ENCODE results near the gene LMX1A. TPM values are rescaled to one million over a fixed set of nuclear protein-coding genes. Genes with fewer than 3 reads are reported as not detected.

The LMX1A gene
- total RNA-seq, 4 donors from 2014 or later: 0.13 to 1.1 (median 0.51) TPM

- no peak overlapping the region for H3K27ac ChIP-seq
- TF ChIP-seq POLR2AphosphoS5 (IDR thresholded peaks at IDR 0.05) (no peak), EP300 (IDR thresholded peaks at IDR 0.05) (no peak), POLR2A (IDR thresholded peaks at IDR 0.05) (no peak)
- TF ChIP-seq, protein P1, sequence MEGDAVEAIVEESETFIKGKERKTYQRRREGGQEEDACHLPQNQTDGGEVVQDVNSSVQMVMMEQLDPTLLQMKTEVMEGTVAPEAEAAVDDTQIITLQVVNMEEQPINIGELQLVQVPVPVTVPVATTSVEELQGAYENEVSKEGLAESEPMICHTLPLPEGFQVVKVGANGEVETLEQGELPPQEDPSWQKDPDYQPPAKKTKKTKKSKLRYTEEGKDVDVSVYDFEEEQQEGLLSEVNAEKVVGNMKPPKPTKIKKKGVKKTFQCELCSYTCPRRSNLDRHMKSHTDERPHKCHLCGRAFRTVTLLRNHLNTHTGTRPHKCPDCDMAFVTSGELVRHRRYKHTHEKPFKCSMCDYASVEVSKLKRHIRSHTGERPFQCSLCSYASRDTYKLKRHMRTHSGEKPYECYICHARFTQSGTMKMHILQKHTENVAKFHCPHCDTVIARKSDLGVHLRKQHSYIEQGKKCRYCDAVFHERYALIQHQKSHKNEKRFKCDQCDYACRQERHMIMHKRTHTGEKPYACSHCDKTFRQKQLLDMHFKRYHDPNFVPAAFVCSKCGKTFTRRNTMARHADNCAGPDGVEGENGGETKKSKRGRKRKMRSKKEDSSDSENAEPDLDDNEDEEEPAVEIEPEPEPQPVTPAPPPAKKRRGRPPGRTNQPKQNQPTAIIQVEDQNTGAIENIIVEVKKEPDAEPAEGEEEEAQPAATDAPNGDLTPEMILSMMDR (IDR thresholded peaks at IDR 0.05): no peak
- H3K36me3 ChIP-seq: no peaks in the 10 kb centered on the region
- H3K4me3 ChIP-seq: no peak overlapping the region
- no peaks in the 10 kb centered on the region for H3K4me1 ChIP-seq
- WGBS, 2 donors (ENCODE audit: low coverage in 1 of 2): 78 to 82% methylated on average over 2 of the region's 2 CpGs
- ATAC-seq: no peak
- peaks cover 17% of the 10 kb centered on the region for H3K27me3 ChIP-seq
- no peaks in the 10 kb centered on the region for H3K9me3 ChIP-seq
Measured at GRCh38 chr1:165224504-165224903, 132.0 kb downstream of the LMX1A start.

DNA sequence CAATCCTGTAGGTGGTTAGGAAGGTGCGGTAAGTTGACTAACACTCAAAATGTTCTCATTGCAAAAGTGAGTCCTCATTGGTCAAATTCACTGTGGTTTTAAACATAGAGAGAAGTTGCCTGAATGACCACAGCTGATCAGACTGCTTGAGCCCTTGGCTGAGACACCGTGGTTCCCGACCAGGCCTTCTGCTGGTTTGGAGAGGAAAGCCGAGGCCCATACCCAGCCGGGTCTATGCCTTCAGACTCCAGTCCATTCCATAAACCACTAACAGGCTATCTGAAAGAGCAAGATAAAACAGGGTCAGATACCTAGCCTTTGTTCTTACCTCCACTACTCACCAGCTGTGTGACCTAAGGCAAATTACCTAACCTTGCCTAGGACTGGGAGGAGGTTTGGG is 133.9 kb downstream of the LMX1A start:
- H3K4me1 ChIP-seq: no peaks in the 10 kb centered on the region
- H3K36me3 ChIP-seq: no peaks in the 10 kb centered on the region
- no peak overlapping the region for H3K4me3 ChIP-seq
- H3K27ac ChIP-seq: no peak overlapping the region
- peaks cover 16% of the 10 kb centered on the region for H3K27me3 ChIP-seq
- 75 to 82% methylated on average over 2 to 3 of the region's 5 CpGs for WGBS, 2 donors (ENCODE audit: low coverage in 1 of 2)
- H3K9me3 ChIP-seq: no peaks in the 10 kb centered on the region
- ATAC-seq: no peak
- TF ChIP-seq POLR2AphosphoS5 (IDR thresholded peaks at IDR 0.05) (no peak), EP300 (IDR thresholded peaks at IDR 0.05) (no peak), POLR2A (IDR thresholded peaks at IDR 0.05) (no peak)
- TF ChIP-seq, protein P1 (IDR thresholded peaks at IDR 0.05): no peak

- Histone ChIP-seq H3K27ac (no peak overlapping the region), H3K27me3 (no peaks in the 10 kb centered on the region), H3K9me3 (no peaks in the 10 kb centered on the region), H3K4me1 (no peaks in the 10 kb centered on the region), H3K36me3 (no peaks in the 10 kb centered on the region), H3K4me3 (no peak overlapping the region)
- TF ChIP-seq EP300 (IDR thresholded peaks at IDR 0.05): no peak
- TF ChIP-seq, protein P1 (IDR thresholded peaks at IDR 0.05): no peak
- TF ChIP-seq POLR2A (IDR thresholded peaks at IDR 0.05): no peak
- no peak for TF ChIP-seq POLR2AphosphoS5 (IDR thresholded peaks at IDR 0.05)
- no peak for ATAC-seq
- 25 to 53% methylated on average over 2 to 6 of the region's 6 CpGs for WGBS, 2 donors (ENCODE audit: low coverage in 1 of 2)
Measured at GRCh38 chr1:165218731-165219130, 137.8 kb downstream of the LMX1A start.

DNA sequence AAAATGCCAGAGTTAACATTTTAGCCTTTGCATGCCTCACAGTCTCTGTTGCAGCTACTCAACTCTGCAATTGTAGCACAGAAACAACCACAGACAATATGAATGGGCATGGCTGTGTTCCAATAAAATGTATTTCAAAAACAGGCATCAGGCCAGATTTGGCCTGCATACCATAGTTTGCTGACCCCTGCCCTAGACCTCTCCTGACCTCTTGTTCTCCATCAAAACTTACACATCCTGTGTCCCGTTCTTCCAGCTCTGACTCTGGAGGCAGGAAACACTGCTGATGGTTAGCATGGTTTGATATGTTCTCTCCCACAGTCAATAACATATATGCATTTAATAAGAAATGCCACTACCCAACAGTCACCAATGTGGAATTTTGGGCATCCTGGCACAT is 138.6 kb downstream of the LMX1A start:
- Histone ChIP-seq H3K9me3 (no peaks in the 10 kb centered on the region), H3K36me3 (no peaks in the 10 kb centered on the region), H3K27me3 (no peaks in the 10 kb centered on the region), H3K27ac (no peak overlapping the region), H3K4me3 (no peak overlapping the region), H3K4me1 (no peaks in the 10 kb centered on the region)
- ATAC-seq: no peak
- TF ChIP-seq, protein P1 (IDR thresholded peaks at IDR 0.05): no peak
- TF ChIP-seq EP300 (IDR thresholded peaks at IDR 0.05): no peak
- TF ChIP-seq POLR2AphosphoS5 (IDR thresholded peaks at IDR 0.05): no peak
- no peak for TF ChIP-seq POLR2A (IDR thresholded peaks at IDR 0.05)
- 50% methylated on average over 1 of the region's 1 CpG for WGBS, 2 donors (ENCODE audit: low coverage in 1 of 2)

DNA sequence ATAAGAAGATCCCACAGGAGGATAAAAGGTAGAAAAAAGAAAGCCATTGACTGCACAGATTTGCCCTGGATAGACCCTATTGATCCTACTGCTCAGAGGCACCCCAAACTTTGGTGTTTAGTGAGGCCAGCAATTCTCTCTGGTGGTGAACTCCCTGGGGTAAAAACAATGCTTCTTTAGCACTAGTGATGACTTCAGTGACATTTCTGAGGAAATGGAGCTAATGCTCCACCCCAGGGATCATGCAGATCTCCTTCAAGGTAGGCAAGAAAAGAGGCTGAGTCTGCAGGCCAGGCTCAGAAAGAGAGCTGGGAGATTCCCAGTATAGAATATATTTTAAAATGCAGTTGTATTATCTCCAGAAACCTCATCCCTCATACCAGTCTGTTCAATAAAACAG is 140.3 kb downstream of the LMX1A start:
- Histone ChIP-seq H3K9me3 (no peaks in the 10 kb centered on the region), H3K36me3 (no peaks in the 10 kb centered on the region), H3K27me3 (no peaks in the 10 kb centered on the region), H3K4me1 (no peaks in the 10 kb centered on the region), H3K4me3 (no peak overlapping the region), H3K27ac (no peak overlapping the region)
- no peak for ATAC-seq
- TF ChIP-seq POLR2A (IDR thresholded peaks at IDR 0.05): no peak
- no peak for TF ChIP-seq EP300 (IDR thresholded peaks at IDR 0.05)
- TF ChIP-seq POLR2AphosphoS5 (IDR thresholded peaks at IDR 0.05): no peak
- TF ChIP-seq, protein P1 (IDR thresholded peaks at IDR 0.05): no peak

Data from gastroesophageal sphincter (tissue), 4 donors.